CD4-positive, alpha-beta T cell treated with Interleukin-2 at 100 ng/mL for 4 hours (primary cell): Measurements from ENCODE around the gene PROM1.

ENCODE experiments used
- DNase-seq: peaks from one replicate; pipeline ENCODE4 v3.0.0-alpha.2; 2020; ENCODE audit warnings: low spot score

The PROM1 gene

GRCh38 chr4:16106956-16107355 lies 23.1 kb upstream of the PROM1 start:
- DNase-seq = no peak

- DNase-seq = no peak
These were observed 20.7 kb upstream of the PROM1 start for GRCh38 chr4:16104520-16104919.

GRCh38 chr4:16102356-16102755 lies 18.5 kb upstream of the PROM1 start:
- no peak for DNase-seq

- no peak for DNase-seq
These were observed 17.0 kb upstream of the PROM1 start for GRCh38 chr4:16100833-16101232.

- DNase-seq = no peak
These were observed 9.0 kb upstream of the PROM1 start for GRCh38 chr4:16092682-16093319.

- no peak for DNase-seq
These were observed 6.4 kb upstream of the PROM1 start for GRCh38 chr4:16090096-16090705.

- no peak for DNase-seq
These were observed 5.3 kb upstream of the PROM1 start for GRCh38 chr4:16089156-16089555.

GRCh38 chr4:16088601-16089000 lies 4.8 kb upstream of the PROM1 start:
- DNase-seq = no peak

GRCh38 chr4:16085822-16086221 lies 2.0 kb upstream of the PROM1 start:
- no peak for DNase-seq

GRCh38 chr4:16082426-16083240 lies 1.2 kb downstream of the PROM1 start:
- DNase-seq = no peak

- DNase-seq = no peak
These were observed 1.8 kb downstream of the PROM1 start for GRCh38 chr4:16082041-16082425.

- DNase-seq = no peak
These were observed 4.8 kb downstream of the PROM1 start for GRCh38 chr4:16079046-16079445.

- DNase-seq = no peak
These were observed 5.5 kb downstream of the PROM1 start for GRCh38 chr4:16078195-16078760.

- no peak for DNase-seq
These were observed 6.0 kb downstream of the PROM1 start for GRCh38 chr4:16077786-16078185.

- no peak for DNase-seq
These were observed 7.7 kb downstream of the PROM1 start for GRCh38 chr4:16075975-16076757.

GRCh38 chr4:16075061-16075460 lies 8.8 kb downstream of the PROM1 start:
- no peak for DNase-seq

GRCh38 chr4:16072168-16072567 lies 11.7 kb downstream of the PROM1 start:
- DNase-seq = no peak

GRCh38 chr4:16070203-16070602 lies 13.6 kb downstream of the PROM1 start:
- DNase-seq = no peak

GRCh38 chr4:16067515-16067914 lies 16.3 kb downstream of the PROM1 start:
- DNase-seq = no peak

- no peak for DNase-seq
These were observed 17.2 kb downstream of the PROM1 start for GRCh38 chr4:16066586-16067128.

GRCh38 chr4:16065066-16065465 lies 18.8 kb downstream of the PROM1 start:
- no peak for DNase-seq

GRCh38 chr4:16062601-16063000 lies 21.2 kb downstream of the PROM1 start:
- DNase-seq = no peak
